Measurements from ENCODE around the gene PCNX2. TPM values are rescaled to one million over a fixed set of nuclear protein-coding genes. Genes with fewer than 3 reads are reported as not detected.

Gene PCNX2
- total and polyA plus RNA-seq, 2 donors (not counting 1 experiment from before 2014, with no cell fraction given): 13.0 to 37.8 TPM

DNA sequence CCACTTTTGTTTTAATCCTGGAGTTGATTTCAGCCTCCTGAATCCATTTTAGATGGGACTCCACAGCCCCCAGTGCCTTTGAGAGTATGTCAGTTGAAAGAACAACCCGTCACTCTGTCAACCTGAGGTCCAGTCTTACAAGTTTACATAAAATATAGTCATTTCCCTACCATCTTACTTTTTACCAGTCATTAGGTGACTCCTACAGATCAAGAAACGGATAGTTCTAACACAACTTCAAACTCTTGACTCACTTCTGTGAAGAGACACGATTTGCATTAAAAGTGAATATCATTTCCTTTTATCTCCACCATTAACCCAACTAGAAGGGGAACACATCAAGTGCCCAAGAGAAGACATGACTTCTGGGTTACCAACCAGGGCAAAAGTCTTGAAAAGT, 198.0 kb downstream of the PCNX2 start:
- Histone ChIP-seq H3K9ac (ENCODE audit: insufficient read depth, low read length) (no peak overlapping the region), H3K4me2 (ENCODE audit: extremely low read depth, insufficient read depth, low read length) (no peak overlapping the region), H3K4me1 (ENCODE audit: control insufficient read depth, extremely low read depth, insufficient read depth, low read length) (no peaks in the 10 kb centered on the region), H4K20me1 (ENCODE audit: control insufficient read depth, extremely low read depth, insufficient read depth, low read length) (no peaks in the 10 kb centered on the region), H3K27me3 (ENCODE audit: control insufficient read depth, insufficient read depth, low read length) (no peaks in the 10 kb centered on the region), H3K9me3 (ENCODE audit: control insufficient read depth, insufficient read depth, low read depth, low read length) (no peaks in the 10 kb centered on the region), H2AFZ (ENCODE audit: low read length) (no peak overlapping the region), H3K79me2 (ENCODE audit: control insufficient read depth, insufficient read depth, low read length) (no peaks in the 10 kb centered on the region), H3K36me3 (ENCODE audit: control insufficient read depth, insufficient read depth, low read length) (no peaks in the 10 kb centered on the region), H3K27ac (ENCODE audit: insufficient read depth, low read length) (no peak overlapping the region), H3K4me3 (replicated peaks in 1 of 4; ENCODE audit: control extremely low read depth in 1 of 4, insufficient read depth in 1 of 4, low read depth in 3 of 4, low read length in 4 of 4) (no peak overlapping the region)
- TF ChIP-seq EZH2 (IDR thresholded peaks at IDR 0.05; ENCODE audit: low read length, missing control alignments): no peak
- no peak for DNase-seq (ENCODE audit: low read depth in 2 of 2)

- H3K27ac ChIP-seq (ENCODE audit: insufficient read depth, low read length): no peak overlapping the region
- DNase-seq (ENCODE audit: low read depth in 2 of 2): peak in 1 of 2 donors; percentile 62
- no peaks in the 10 kb centered on the region for H3K36me3 ChIP-seq (ENCODE audit: control insufficient read depth, insufficient read depth, low read length)
- no peaks in the 10 kb centered on the region for H3K27me3 ChIP-seq (ENCODE audit: control insufficient read depth, insufficient read depth, low read length)
- H3K4me1 ChIP-seq (ENCODE audit: control insufficient read depth, extremely low read depth, insufficient read depth, low read length): no peaks in the 10 kb centered on the region
- H3K4me3 ChIP-seq (replicated peaks in 1 of 4; ENCODE audit: control extremely low read depth in 1 of 4, insufficient read depth in 1 of 4, low read depth in 3 of 4, low read length in 4 of 4): no peak overlapping the region
- H3K79me2 ChIP-seq (ENCODE audit: control insufficient read depth, insufficient read depth, low read length): no peaks in the 10 kb centered on the region
- H3K9me3 ChIP-seq (ENCODE audit: control insufficient read depth, insufficient read depth, low read depth, low read length): no peaks in the 10 kb centered on the region
- no peaks in the 10 kb centered on the region for H4K20me1 ChIP-seq (ENCODE audit: control insufficient read depth, extremely low read depth, insufficient read depth, low read length)
- TF ChIP-seq, protein P1, sequence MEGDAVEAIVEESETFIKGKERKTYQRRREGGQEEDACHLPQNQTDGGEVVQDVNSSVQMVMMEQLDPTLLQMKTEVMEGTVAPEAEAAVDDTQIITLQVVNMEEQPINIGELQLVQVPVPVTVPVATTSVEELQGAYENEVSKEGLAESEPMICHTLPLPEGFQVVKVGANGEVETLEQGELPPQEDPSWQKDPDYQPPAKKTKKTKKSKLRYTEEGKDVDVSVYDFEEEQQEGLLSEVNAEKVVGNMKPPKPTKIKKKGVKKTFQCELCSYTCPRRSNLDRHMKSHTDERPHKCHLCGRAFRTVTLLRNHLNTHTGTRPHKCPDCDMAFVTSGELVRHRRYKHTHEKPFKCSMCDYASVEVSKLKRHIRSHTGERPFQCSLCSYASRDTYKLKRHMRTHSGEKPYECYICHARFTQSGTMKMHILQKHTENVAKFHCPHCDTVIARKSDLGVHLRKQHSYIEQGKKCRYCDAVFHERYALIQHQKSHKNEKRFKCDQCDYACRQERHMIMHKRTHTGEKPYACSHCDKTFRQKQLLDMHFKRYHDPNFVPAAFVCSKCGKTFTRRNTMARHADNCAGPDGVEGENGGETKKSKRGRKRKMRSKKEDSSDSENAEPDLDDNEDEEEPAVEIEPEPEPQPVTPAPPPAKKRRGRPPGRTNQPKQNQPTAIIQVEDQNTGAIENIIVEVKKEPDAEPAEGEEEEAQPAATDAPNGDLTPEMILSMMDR (conservative IDR thresholded peaks at IDR 0.05 in 1 of 2, IDR thresholded peaks at IDR 0.05 in 1 of 2; ENCODE audit: low read depth in 1 of 2, low read length in 2 of 2): no peak
- no peak for TF ChIP-seq EZH2 (IDR thresholded peaks at IDR 0.05; ENCODE audit: low read length, missing control alignments)
- H3K4me2 ChIP-seq (ENCODE audit: extremely low read depth, insufficient read depth, low read length): no peak overlapping the region
- no peak overlapping the region for H2AFZ ChIP-seq (ENCODE audit: low read length)
- H3K9ac ChIP-seq (ENCODE audit: insufficient read depth, low read length): no peak overlapping the region
Measured at GRCh38 chr1:233094691-233095090, 200.8 kb downstream of the PCNX2 start.

DNA sequence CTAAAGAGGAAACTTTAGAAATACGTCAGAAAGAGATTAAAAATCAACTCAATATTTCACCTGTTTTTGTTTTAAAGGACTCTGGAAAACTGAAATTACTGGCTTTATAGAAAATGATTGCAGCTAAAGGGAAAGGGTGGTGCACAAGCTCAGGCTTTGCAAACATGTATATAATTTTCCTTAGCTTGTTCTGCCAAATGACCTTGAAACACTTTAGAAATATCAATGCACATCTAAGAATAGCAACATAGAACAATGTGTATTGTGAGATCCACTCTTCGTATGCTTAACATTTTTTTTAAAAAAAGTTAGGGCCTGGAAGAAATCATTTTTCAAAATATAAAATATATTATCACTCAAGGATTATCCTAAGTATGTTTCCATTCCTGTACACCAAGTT, 201.3 kb downstream of the PCNX2 start:
- Histone ChIP-seq H3K9me3 (ENCODE audit: control insufficient read depth, insufficient read depth, low read depth, low read length) (no peaks in the 10 kb centered on the region), H3K27ac (ENCODE audit: insufficient read depth, low read length) (no peak overlapping the region), H3K4me2 (ENCODE audit: extremely low read depth, insufficient read depth, low read length) (no peak overlapping the region), H3K4me1 (ENCODE audit: control insufficient read depth, extremely low read depth, insufficient read depth, low read length) (no peaks in the 10 kb centered on the region), H2AFZ (ENCODE audit: low read length) (no peak overlapping the region), H3K4me3 (replicated peaks in 1 of 4; ENCODE audit: control extremely low read depth in 1 of 4, insufficient read depth in 1 of 4, low read depth in 3 of 4, low read length in 4 of 4) (no peak overlapping the region), H4K20me1 (ENCODE audit: control insufficient read depth, extremely low read depth, insufficient read depth, low read length) (no peaks in the 10 kb centered on the region), H3K27me3 (ENCODE audit: control insufficient read depth, insufficient read depth, low read length) (no peaks in the 10 kb centered on the region), H3K36me3 (ENCODE audit: control insufficient read depth, insufficient read depth, low read length) (no peaks in the 10 kb centered on the region), H3K9ac (ENCODE audit: insufficient read depth, low read length) (no peak overlapping the region), H3K79me2 (ENCODE audit: control insufficient read depth, insufficient read depth, low read length) (no peaks in the 10 kb centered on the region)
- TF ChIP-seq, protein P1 (conservative IDR thresholded peaks at IDR 0.05 in 1 of 2, IDR thresholded peaks at IDR 0.05 in 1 of 2; ENCODE audit: low read depth in 1 of 2, low read length in 2 of 2): no peak
- TF ChIP-seq EZH2 (IDR thresholded peaks at IDR 0.05; ENCODE audit: low read length, missing control alignments): no peak
- no peak for DNase-seq (ENCODE audit: low read depth in 2 of 2)
